Loucy (cell line): ENCODE results near the gene CBLN3.

Experiments used
- H2AFZ ChIP-seq: fragments of 200-600 bp; sonication (generic); 2 replicates; pipeline ENCODE4 v1.6.0; 2016; ENCODE audit warnings: antibody characterized with exemption, mild to moderate bottlenecking, low read length, moderate library complexity
- H3F3A ChIP-seq: fragments of 200-600 bp; 2 replicates; pipeline ENCODE4 v1.6.0; 2016; ENCODE audit warnings: antibody characterized with exemption, low read depth, mild to moderate bottlenecking
- H3K27me3 ChIP-seq: fragments of 200-600 bp; sonication (generic); 2 replicates; pipeline ENCODE4 v1.6.1; 2014; ENCODE audit warnings: low read length, mild to moderate bottlenecking; ENCODE audit not compliant: insufficient read depth, poor library complexity, severe bottlenecking
- H3K36me3 ChIP-seq: fragments of 200-600 bp; sonication (generic); 2 replicates; pipeline ENCODE4 v1.6.1; 2016; ENCODE audit warnings: low read length; ENCODE audit not compliant: insufficient read depth
- H3K4me1 ChIP-seq: fragments of 200-600 bp; sonication (generic); 2 replicates; pipeline ENCODE4 v1.5.1; 2014; ENCODE audit warnings: low read length, mild to moderate bottlenecking; ENCODE audit not compliant: insufficient read depth, poor library complexity, severe bottlenecking
- H3K4me2 ChIP-seq: fragments of 200-600 bp; sonication (generic); 2 replicates; pipeline ENCODE4 v1.6.0; 2014; ENCODE audit warnings: antibody characterized with exemption, low read length, low read depth, mild to moderate bottlenecking; ENCODE audit not compliant: poor library complexity, severe bottlenecking
- H3K4me3 ChIP-seq: fragments of 200-600 bp; sonication (generic); 2 replicates; pipeline ENCODE4 v1.5.1; 2014; ENCODE audit warnings: low read length, mild to moderate bottlenecking, mixed read lengths; ENCODE audit not compliant: poor library complexity, severe bottlenecking
- H3K79me2 ChIP-seq: fragments of 200-600 bp; sonication (generic); 2 replicates; pipeline ENCODE4 v1.6.1; 2014; ENCODE audit warnings: low read length; ENCODE audit not compliant: insufficient read depth
- H3K9ac ChIP-seq: fragments of 200-600 bp; sonication (generic); 2 replicates; pipeline ENCODE4 v1.6.0; 2014; ENCODE audit warnings: mild to moderate bottlenecking, low read depth, low read length, moderate library complexity; ENCODE audit not compliant: poor library complexity, severe bottlenecking
- H3K9me2 ChIP-seq: fragments of 200-600 bp; sonication (generic); replicated peaks from 2 replicates; pipeline ENCODE4 v1.6.1; 2016; ENCODE audit warnings: low read depth, low read length, mixed read lengths
- H3K9me3 ChIP-seq: fragments of 200-600 bp; sonication (generic); 2 replicates; pipeline ENCODE4 v1.6.1; 2014; ENCODE audit warnings: mild to moderate bottlenecking, antibody characterized with exemption, low read length, low read depth; ENCODE audit not compliant: insufficient read depth
- H4K20me1 ChIP-seq: fragments of 200-600 bp; sonication (generic); 2 replicates; pipeline ENCODE4 v1.6.0; 2014; ENCODE audit warnings: antibody characterized with exemption, low read length, mild to moderate bottlenecking; ENCODE audit not compliant: insufficient read depth, poor library complexity, severe bottlenecking
- EZH2phosphoT487 ChIP-seq: fragments of 200-600 bp; IDR thresholded peaks from 2 replicates; pipeline ENCODE4 v1.6.1; 2018; ENCODE audit warnings: antibody characterized with exemption, mild to moderate bottlenecking, moderate library complexity, borderline replicate concordance
- TF ChIP-seq, protein P1 (sequence below): fragments of 200-600 bp; sonication (generic); conservative IDR thresholded peaks from 2 replicates; pipeline ENCODE4 v1.5.1; 2014; ENCODE audit warnings: mild to moderate bottlenecking, antibody characterized with exemption, low read length

Gene CBLN3

DNA sequence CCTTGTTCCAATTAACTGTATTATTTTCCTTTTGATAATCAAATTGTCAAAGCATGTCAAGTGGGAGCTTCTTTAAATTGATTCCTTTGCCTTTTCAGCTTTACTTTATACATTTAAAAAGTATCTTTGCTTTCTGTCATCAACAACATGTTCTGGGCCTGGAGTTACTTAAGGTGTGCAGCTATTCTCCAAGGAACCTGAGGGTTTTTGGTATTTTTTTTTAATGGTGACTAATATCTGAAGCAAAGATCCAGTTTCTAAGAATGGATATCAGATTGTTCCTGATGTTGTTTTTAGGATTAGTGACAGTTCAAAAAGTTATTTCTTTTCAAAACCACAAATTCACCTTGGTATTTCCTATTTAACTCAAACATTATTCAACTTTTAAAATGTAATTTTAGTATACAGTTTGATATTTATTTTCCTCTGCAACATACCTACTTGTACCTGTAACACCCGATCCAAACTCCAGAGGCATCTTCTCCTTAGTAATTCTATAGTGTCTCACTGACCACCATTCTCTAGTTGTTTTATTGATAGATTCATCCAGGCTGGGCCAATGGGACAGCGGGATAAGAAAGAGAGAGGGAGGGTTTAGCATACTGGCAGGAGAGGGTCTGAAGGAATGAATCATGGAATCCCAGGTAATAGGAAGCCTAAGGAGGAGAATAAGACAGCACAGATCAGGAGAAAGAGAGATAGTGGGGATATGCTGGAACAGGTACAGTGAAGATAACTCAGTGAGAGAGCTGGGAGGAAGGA lies 3.1 kb downstream of the CBLN3 start:
- peaks cover 12% of the 10 kb centered on the region for H4K20me1 ChIP-seq
- H3K9me2 ChIP-seq, result no peaks in the 10 kb centered on the region
- H3K4me1 ChIP-seq, result peaks cover 57% of the 10 kb centered on the region
- H3K79me2 ChIP-seq, result peaks cover 16% of the 10 kb centered on the region
- TF ChIP-seq EZH2phosphoT487, result no peak
- H3K4me3 ChIP-seq, result no peak overlapping the region
- no peak overlapping the region for H2AFZ ChIP-seq
- H3K4me2 ChIP-seq, result no peak overlapping the region
- no peaks in the 10 kb centered on the region for H3K36me3 ChIP-seq
- no peaks in the 10 kb centered on the region for H3F3A ChIP-seq
- H3K9ac ChIP-seq, result no peak overlapping the region
- no peaks in the 10 kb centered on the region for H3K27me3 ChIP-seq
- H3K9me3 ChIP-seq, result no peaks in the 10 kb centered on the region

DNA sequence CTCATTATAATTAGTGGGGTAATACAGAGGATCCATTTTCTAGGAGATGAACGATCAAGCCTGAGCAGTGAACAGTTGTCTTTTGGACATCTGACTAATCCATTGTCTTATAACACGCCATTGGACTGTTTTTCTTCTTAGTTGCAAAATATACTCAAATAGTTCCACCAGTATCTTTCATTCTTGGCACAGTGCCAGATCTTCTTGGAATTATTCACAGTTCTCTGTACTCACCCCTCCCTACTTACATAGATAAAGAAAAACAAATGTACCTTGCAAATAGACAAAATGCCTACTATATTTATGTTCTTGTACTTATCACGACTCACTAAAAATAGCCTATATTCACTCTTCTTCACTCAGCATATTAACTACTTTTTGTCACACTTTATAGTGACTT lies 3.8 kb downstream of the CBLN3 start:
- Histone ChIP-seq H3K4me3 (no peak overlapping the region), H3K36me3 (no peaks in the 10 kb centered on the region), H3K4me2 (no peak overlapping the region), H3K9me2 (no peaks in the 10 kb centered on the region), H2AFZ (no peak overlapping the region), H3K27me3 (no peaks in the 10 kb centered on the region), H3K9ac (no peak overlapping the region), H3F3A (no peaks in the 10 kb centered on the region), H4K20me1 (peaks cover 6% of the 10 kb centered on the region), H3K79me2 (peaks cover 10% of the 10 kb centered on the region), H3K9me3 (no peaks in the 10 kb centered on the region), H3K4me1 (peaks cover 51% of the 10 kb centered on the region)
- TF ChIP-seq EZH2phosphoT487, result no peak
- TF ChIP-seq, protein P1, sequence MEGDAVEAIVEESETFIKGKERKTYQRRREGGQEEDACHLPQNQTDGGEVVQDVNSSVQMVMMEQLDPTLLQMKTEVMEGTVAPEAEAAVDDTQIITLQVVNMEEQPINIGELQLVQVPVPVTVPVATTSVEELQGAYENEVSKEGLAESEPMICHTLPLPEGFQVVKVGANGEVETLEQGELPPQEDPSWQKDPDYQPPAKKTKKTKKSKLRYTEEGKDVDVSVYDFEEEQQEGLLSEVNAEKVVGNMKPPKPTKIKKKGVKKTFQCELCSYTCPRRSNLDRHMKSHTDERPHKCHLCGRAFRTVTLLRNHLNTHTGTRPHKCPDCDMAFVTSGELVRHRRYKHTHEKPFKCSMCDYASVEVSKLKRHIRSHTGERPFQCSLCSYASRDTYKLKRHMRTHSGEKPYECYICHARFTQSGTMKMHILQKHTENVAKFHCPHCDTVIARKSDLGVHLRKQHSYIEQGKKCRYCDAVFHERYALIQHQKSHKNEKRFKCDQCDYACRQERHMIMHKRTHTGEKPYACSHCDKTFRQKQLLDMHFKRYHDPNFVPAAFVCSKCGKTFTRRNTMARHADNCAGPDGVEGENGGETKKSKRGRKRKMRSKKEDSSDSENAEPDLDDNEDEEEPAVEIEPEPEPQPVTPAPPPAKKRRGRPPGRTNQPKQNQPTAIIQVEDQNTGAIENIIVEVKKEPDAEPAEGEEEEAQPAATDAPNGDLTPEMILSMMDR, result no peak

DNA sequence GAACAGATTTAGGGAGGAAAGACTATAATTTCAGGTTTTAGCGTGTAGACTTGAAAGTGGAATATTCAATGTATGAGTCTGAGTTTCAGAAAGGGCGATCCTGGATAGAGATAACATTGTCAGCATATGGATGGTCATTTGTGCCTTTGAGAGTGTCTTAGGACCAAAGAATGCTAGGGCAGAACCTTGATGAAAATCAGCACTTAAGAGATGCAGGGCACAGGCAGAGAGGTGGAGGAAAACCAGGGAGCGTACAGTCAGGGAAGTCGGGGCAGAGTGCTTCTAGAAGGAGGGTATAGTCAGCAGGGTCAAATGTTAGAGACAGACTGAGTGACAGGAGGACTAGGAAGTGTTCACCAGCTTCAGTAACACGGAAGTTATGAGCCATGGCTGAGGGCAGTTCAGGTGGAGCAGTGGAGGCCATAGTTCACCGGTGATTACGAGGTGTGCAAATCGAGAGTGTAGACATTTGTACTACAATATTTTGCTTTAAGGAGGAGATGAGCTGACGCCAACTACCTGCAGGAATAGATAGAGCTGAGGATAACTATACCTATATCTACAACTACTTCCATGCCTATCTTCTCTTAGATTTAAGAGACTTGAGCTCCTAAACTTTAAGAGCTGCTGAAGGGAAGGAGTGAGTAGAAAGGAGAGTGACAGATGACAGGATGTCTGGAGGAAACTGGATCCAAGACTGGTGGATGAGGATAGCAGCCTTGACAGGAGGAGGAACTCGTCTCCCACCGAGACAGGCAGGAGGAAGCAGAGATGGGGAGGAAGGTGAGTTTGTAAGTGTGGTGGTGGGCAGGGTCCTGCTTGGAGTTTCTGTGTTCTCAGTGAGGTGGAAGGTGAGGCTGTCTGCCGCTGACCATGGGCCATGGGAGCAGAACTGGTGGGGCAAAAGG lies 6.5 kb downstream of the CBLN3 start:
- Histone ChIP-seq H3K9me3 (no peaks in the 10 kb centered on the region), H3K4me3 (peak overlapping the region; percentile 50), H3K27me3 (no peaks in the 10 kb centered on the region), H3K4me2 (peak overlapping the region; percentile 82), H3K79me2 (no peaks in the 10 kb centered on the region), H3K9ac (peak overlapping the region; percentile 37), H3K4me1 (peaks cover 37% of the 10 kb centered on the region), H4K20me1 (no peaks in the 10 kb centered on the region), H3K9me2 (no peaks in the 10 kb centered on the region), H3F3A (no peaks in the 10 kb centered on the region), H3K36me3 (no peaks in the 10 kb centered on the region), H2AFZ (peak overlapping the region; percentile 41)
- no peak for TF ChIP-seq EZH2phosphoT487
- TF ChIP-seq, protein P1, result no peak
